Erythroblast (primary cell): ENCODE data around the gene LENG9.

ENCODE experiments used
- GATA1 ChIP-seq: IDR thresholded peaks from 2 replicates; pipeline ENCODE4 v1.6.1; 2011; ENCODE audit warnings: low read depth, mild to moderate bottlenecking, control low read depth, low read length, moderate library complexity
- POLR2A ChIP-seq: IDR thresholded peaks from 2 replicates; pipeline ENCODE4 v1.6.1; 2011; ENCODE audit warnings: mild to moderate bottlenecking, low read length

GRCh38 chr19:54433697-54434096 lies 29.9 kb downstream of the LENG9 start:
- TF ChIP-seq POLR2A = no peak
- TF ChIP-seq GATA1 = no peak
